HUES64 (cell line): ENCODE results near the gene CD53.
"Not testable (repeated sequence)": the region's sequence is repeated elsewhere in the genome, so short reads cannot be mapped to it uniquely, and the experiment has no call there.

Experiments
- H3K27ac ChIP-seq: 2 replicates; pipeline ENCODE4 v1.7.0; 2013; ENCODE audit warnings: low read depth, low read length, inconsistent platforms
- H3K27me3 ChIP-seq: 2 replicates; pipeline ENCODE4 v1.6.1; 2013; ENCODE audit warnings: mild to moderate bottlenecking, low read length; ENCODE audit not compliant: insufficient read depth
- H3K36me3 ChIP-seq: 2 replicates; pipeline ENCODE4 v1.6.1; 2013; ENCODE audit warnings: mild to moderate bottlenecking, low read length; ENCODE audit not compliant: insufficient read depth
- H3K4me1 ChIP-seq: 2 replicates; pipeline ENCODE4 v1.6.1; 2013; ENCODE audit warnings: mild to moderate bottlenecking, low read length, moderate library complexity; ENCODE audit not compliant: insufficient read depth
- H3K4me3 ChIP-seq: 2 replicates; pipeline ENCODE4 v1.5.1; 2013; ENCODE audit warnings: mild to moderate bottlenecking, low read length, moderate library complexity
- H3K9ac ChIP-seq: 2 replicates; pipeline ENCODE4 v1.6.1; 2013; ENCODE audit warnings: mild to moderate bottlenecking, low read depth, low read length
- H3K9me3 ChIP-seq: 2 replicates; pipeline ENCODE4 v1.6.1; 2013; ENCODE audit warnings: low read depth, low read length; ENCODE audit not compliant: insufficient read depth
- WGBS: fragments of 150-250, 120-280 bp; methylation state at CpG from one replicate; pipeline ENCODE4 v1.1.7; 2013; ENCODE audit warnings: missing lambda C conversion rate; 5-methylcytosine and 5-hydroxymethylcytosine counted together

Gene CD53

GRCh38 chr1:110859062-110859461 is 13.9 kb upstream of the CD53 start:
- no peak overlapping the region for H3K27ac ChIP-seq
- WGBS: 82% methylated on average over 2 of the region's 2 CpGs
- H3K4me3 ChIP-seq: no peak overlapping the region
- H3K27me3 ChIP-seq: no peaks in the 10 kb centered on the region
- no peak overlapping the region for H3K9ac ChIP-seq
- H3K9me3 ChIP-seq: no peaks in the 10 kb centered on the region
- H3K36me3 ChIP-seq: no peaks in the 10 kb centered on the region
- no peaks in the 10 kb centered on the region for H3K4me1 ChIP-seq

- WGBS: 81% methylated on average over 1 of the region's 2 CpGs
- H3K4me1 ChIP-seq: no peaks in the 10 kb centered on the region
- H3K9me3 ChIP-seq: no peaks in the 10 kb centered on the region
- H3K9ac ChIP-seq: no peak overlapping the region
- H3K27me3 ChIP-seq: no peaks in the 10 kb centered on the region
- no peak overlapping the region for H3K4me3 ChIP-seq
- H3K36me3 ChIP-seq: no peaks in the 10 kb centered on the region
- no peak overlapping the region for H3K27ac ChIP-seq
Observed at GRCh38 chr1:110860174-110860573, 12.8 kb upstream of the CD53 start.

GRCh38 chr1:110860620-110861019 is 12.3 kb upstream of the CD53 start:
- H3K9me3 ChIP-seq, H3K9ac ChIP-seq, H3K4me1 ChIP-seq, H3K4me3 ChIP-seq, H3K27me3 ChIP-seq, H3K36me3 ChIP-seq, H3K27ac ChIP-seq: not testable (repeated sequence)
- 86% methylated on average over 1 of the region's 2 CpGs for WGBS

GRCh38 chr1:110861942-110862341 is 11.0 kb upstream of the CD53 start:
- H3K4me3 ChIP-seq, H3K27ac ChIP-seq, H3K27me3 ChIP-seq, H3K36me3 ChIP-seq, H3K9me3 ChIP-seq, H3K9ac ChIP-seq, H3K4me1 ChIP-seq: not testable (repeated sequence)
- WGBS: 92% methylated on average over 1 of the region's 1 CpG

GRCh38 chr1:110864287-110864686 is 8.7 kb upstream of the CD53 start:
- 64% methylated on average over 1 of the region's 1 CpG for WGBS
- H3K27me3 ChIP-seq: no peaks in the 10 kb centered on the region
- H3K36me3 ChIP-seq: no peaks in the 10 kb centered on the region
- no peak overlapping the region for H3K4me3 ChIP-seq
- H3K9ac ChIP-seq: no peak overlapping the region
- H3K27ac ChIP-seq: no peak overlapping the region
- no peaks in the 10 kb centered on the region for H3K9me3 ChIP-seq
- no peaks in the 10 kb centered on the region for H3K4me1 ChIP-seq

GRCh38 chr1:110870721-110871388 is 2.1 kb upstream of the CD53 start:
- no peaks in the 10 kb centered on the region for H3K9me3 ChIP-seq
- WGBS: 57% methylated on average over 3 of the region's 3 CpGs

GRCh38 chr1:110872366-110872744 is 593 bp upstream of the CD53 start:
- H3K36me3 ChIP-seq: no peaks in the 10 kb centered on the region
- H3K4me1 ChIP-seq: peaks cover 8% of the 10 kb centered on the region; the same call in 1 of the 2 replicates
- no peak overlapping the region for H3K9ac ChIP-seq
- no peaks in the 10 kb centered on the region for H3K9me3 ChIP-seq
- H3K4me3 ChIP-seq: no peak overlapping the region
- H3K27me3 ChIP-seq: no peaks in the 10 kb centered on the region
- WGBS: 90% methylated on average over 2 of the region's 2 CpGs
- H3K27ac ChIP-seq: no peak overlapping the region

More at GRCh38 chr1:110870721-110871388, 2.1 kb upstream of the CD53 start:
- Histone ChIP-seq H3K4me1 (peaks cover 8% of the 10 kb centered on the region; the same call in 1 of the 2 replicates), H3K36me3 (no peaks in the 10 kb centered on the region), H3K4me3 (no peak overlapping the region), H3K27ac (no peak overlapping the region), H3K9ac (no peak overlapping the region), H3K27me3 (no peaks in the 10 kb centered on the region)

- H3K36me3 ChIP-seq: no peaks in the 10 kb centered on the region
- H3K27me3 ChIP-seq: no peaks in the 10 kb centered on the region
- no peaks in the 10 kb centered on the region for H3K9me3 ChIP-seq
- H3K9ac ChIP-seq: no peak overlapping the region
- H3K4me3 ChIP-seq: no peak overlapping the region
- no peak overlapping the region for H3K27ac ChIP-seq
- WGBS: 93% methylated on average over 3 of the region's 4 CpGs
- H3K4me1 ChIP-seq: peaks cover 8% of the 10 kb centered on the region; the same call in 1 of the 2 replicates
Observed at GRCh38 chr1:110873856-110874255, 908 bp downstream of the CD53 start.

- Histone ChIP-seq H3K27me3 (no peaks in the 10 kb centered on the region), H3K36me3 (no peaks in the 10 kb centered on the region), H3K27ac (no peak overlapping the region), H3K4me3 (no peak overlapping the region), H3K9me3 (no peaks in the 10 kb centered on the region), H3K4me1 (peaks cover 8% of the 10 kb centered on the region; the same call in 1 of the 2 replicates), H3K9ac (no peak overlapping the region)
- WGBS: 86% methylated on average over 2 of the region's 3 CpGs
Observed at GRCh38 chr1:110874324-110875215, 1.6 kb downstream of the CD53 start.

- Histone ChIP-seq H3K9ac (no peak overlapping the region), H3K4me3 (no peak overlapping the region), H3K9me3 (no peaks in the 10 kb centered on the region), H3K27ac (no peak overlapping the region), H3K27me3 (no peaks in the 10 kb centered on the region), H3K4me1 (peaks cover 8% of the 10 kb centered on the region; the same call in 1 of the 2 replicates), H3K36me3 (no peaks in the 10 kb centered on the region)
- 86% methylated on average over 3 of the region's 3 CpGs for WGBS
Observed at GRCh38 chr1:110875216-110875731, 2.3 kb downstream of the CD53 start.

- Histone ChIP-seq H3K9me3 (no peaks in the 10 kb centered on the region), H3K9ac (no peak overlapping the region), H3K36me3 (no peaks in the 10 kb centered on the region), H3K27me3 (no peaks in the 10 kb centered on the region), H3K27ac (no peak overlapping the region), H3K4me1 (no peaks in the 10 kb centered on the region), H3K4me3 (no peak overlapping the region)
- 100% methylated on average over 1 of the region's 1 CpG for WGBS
Observed at GRCh38 chr1:110876748-110877341, 3.9 kb downstream of the CD53 start.
